ENCODE data around the gene CFAP45.

CFAP45 gene, protein sequence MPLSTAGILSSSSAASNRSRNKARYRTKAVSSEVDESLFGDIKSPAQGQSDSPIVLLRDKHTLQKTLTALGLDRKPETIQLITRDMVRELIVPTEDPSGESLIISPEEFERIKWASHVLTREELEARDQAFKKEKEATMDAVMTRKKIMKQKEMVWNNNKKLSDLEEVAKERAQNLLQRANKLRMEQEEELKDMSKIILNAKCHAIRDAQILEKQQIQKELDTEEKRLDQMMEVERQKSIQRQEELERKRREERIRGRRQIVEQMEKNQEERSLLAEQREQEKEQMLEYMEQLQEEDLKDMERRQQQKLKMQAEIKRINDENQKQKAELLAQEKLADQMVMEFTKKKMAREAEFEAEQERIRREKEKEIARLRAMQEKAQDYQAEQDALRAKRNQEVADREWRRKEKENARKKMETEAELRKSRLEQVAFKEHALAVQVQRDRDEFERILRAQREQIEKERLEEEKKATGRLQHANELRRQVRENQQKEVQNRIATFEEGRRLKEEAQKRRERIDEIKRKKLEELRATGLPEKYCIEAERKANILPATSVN

DNA sequence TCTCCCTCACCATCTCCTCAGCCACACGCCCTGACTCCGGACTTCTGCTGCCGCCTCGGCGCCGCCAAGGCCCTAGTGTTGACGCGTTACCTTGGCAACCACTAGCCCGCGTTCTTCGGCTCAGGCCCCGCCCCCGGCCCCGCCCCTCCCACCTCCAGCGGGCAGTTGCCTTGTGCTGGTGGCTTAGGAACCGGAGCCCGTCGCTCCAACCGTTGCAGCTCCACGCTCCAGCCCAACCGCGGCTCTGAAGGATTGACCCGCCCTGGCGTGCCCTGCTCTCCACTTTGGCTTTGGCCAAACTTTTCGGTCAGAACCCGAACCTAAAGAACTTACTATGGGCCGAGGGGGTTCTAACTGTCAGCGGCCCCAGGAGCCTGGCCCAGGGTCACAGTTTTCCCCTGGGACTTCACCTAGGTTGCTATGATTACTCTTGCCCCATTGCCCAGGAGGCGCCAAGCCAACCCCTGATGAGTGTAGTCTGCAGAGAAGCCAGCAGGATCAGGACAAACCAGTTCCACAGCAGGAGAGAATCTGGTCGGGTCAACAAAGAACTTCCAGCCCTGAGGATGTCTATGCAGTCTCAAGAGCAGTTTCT is at the start of gene CFAP45:
Gene CFAP45, minus strand, starts transcription at position 80 of the 595 bp plus-strand sequence. Its CDS starts 67 bp downstream, at position 13.
- peak; percentile 68 for DNase-seq (ENCODE audit: low read depth)

DNA sequence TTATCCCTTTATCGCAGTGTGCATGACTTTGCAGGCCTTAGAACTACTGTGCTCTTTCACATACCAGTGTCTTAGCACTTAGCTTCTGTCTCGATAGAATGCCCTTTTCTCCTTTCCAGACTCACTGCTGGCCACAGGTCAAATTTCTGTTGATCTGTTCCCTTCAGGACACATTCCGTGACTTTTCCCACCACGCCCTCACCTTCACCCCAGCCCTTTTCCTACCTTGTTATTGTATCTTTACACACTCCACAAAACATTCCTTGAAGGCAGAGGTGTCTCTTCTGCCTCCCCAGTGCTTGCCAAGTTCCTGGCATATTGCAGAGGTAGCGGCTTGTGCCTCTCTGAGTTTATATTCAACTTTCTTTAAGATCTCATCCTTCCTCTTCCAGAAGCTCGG is 49.2 kb upstream of the CFAP45 start:
- no peak for DNase-seq (ENCODE audit: low read depth)

DNA sequence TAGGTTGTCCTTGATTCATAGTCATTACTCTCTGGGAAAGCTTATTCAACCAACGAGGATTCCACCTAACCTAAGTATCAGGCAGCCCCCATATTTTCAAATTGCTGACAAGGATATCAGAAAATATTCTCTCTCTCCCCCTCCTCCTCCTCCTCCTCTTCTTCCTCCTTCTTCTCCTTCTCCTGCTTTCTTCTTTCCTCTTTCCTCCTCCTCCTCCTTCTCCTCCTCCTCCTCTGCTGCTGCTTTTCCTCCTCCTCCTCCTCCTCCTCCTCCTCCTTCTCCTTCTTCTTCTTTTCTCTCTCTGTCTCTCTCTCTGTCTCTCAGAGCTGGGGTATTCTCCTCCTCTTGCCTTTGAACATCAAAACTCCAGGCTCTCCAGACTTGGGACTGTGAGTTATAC is 48.0 kb upstream of the CFAP45 start:
- no peak for DNase-seq (ENCODE audit: low read depth)

DNA sequence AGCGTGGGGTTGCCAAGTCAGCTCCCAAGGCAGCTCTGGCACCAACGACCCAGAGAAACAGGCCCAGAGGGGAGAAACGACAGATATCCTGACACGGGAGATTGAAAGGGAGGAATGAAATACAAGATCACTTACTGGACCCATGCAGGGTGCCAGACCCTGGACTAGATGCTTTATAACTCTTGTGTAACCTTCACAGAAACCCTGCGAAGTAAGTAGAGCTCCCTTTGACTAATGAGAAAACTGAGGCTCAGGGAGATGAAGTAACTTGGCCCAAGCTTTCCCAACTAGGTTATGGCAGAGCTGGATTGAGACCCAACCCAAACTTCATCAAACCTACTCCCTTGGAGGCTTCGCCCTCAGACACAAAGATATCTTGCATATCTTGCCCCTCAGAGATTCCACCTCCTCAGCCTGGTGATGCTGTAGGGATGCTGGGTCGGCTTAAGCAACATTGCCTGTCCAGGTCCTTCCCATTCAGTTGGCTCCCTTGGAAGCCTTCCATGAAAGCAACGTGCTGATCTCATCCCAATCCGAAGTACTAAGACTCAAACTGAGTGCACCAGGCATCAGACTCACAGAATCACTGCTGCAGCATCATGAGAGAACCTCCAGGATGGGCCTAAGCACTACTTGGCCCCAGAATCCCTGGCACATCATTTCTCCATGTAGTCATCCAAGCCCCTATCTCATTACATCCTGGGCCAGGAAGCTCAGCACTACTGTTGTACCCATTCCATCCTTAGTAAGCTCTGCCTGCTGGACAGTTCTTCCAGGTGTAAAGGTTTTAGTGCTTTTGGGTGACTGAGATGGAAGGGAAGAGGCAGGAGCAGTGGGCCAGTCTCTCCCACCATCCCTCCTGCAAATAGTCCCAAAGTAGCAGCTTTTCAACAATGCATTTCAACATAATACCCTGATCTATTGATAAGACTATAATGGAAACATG is 46.5 kb upstream of the CFAP45 start:
- DNase-seq (ENCODE audit: low read depth), result no peak

DNA sequence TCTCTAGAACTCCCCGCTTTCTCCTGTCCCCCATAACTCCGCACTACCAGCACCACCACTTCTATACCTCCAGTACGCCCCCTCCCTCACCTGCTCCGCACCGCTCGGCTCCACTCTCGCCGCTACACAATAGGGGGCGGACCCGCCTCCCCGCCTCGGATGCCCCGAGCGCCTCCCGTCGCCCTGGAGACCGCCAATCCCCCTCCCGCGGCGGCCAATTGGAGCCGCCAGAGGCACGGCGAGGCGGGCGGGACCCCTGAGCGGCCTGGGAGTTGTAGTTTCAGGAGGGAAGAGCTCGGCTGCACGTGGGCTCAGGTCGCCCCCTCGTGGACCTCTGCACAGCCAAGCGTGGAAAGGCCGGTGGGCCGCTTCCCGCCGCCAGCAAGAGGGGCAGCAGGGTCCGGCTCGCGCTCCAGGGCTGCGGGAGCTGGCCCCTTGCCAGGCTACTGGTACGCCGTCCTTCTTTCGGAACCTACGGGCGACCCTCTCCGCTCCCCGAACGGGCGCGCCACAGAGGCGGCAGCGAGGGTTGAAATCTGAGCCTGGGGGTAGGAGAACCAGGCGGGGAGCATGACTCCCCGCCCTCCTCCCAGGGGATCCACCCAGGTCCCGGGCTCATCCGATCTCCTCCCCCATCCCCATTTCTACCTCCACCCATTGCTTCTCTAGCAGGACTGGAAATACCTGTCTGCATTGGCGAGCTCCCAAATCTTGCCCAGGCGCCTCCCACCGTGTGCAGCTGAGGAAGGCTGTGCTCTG is 45.7 kb upstream of the CFAP45 start, which contains the start of gene IGSF9:
Gene IGSF9, minus strand, starts transcription at position 131 of the 759 bp plus-strand sequence. CDS start 2,159 bp downstream, outside the sequence.
- DNase-seq (ENCODE audit: low read depth), result no peak

DNA sequence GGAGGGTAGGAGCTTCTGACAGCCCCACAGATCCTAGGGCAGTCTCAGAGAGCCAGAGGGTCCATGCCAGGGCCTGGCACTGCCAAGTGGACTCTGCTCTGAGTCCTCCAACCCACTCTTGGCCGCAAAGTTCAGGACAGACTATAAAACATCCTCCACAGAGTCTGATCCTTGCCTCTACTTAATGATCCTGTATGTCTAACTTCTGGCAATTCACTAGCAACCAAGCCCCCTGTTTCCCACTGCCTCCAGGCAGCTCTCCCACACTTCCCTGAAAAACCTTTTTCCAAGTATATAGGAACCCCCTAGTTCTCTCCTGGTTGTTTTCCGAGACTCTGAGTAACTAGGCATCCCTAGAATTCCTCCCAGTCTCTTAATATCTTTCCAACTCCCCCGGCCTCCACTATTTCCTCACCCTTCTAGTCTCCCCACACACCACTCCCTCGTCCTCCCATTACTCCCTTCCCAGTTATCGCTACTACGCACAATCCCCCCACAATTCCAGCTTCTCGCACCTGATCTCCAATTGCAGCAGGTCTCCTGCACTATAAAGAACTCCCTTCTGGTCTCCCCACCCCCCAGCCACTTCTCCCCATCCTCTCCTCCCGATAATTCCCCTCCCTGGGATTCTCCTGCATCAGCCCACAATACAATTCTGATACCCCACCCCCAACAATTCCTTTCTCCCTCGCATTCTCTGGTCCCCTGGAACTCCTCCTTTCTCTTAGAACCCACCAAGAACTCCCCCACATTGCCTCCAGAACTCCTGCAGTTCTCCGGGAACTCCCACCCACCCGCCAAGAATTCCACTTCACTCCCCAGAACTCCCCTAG is 44.9 kb upstream of the CFAP45 start:
- no peak for DNase-seq (ENCODE audit: low read depth)

DNA sequence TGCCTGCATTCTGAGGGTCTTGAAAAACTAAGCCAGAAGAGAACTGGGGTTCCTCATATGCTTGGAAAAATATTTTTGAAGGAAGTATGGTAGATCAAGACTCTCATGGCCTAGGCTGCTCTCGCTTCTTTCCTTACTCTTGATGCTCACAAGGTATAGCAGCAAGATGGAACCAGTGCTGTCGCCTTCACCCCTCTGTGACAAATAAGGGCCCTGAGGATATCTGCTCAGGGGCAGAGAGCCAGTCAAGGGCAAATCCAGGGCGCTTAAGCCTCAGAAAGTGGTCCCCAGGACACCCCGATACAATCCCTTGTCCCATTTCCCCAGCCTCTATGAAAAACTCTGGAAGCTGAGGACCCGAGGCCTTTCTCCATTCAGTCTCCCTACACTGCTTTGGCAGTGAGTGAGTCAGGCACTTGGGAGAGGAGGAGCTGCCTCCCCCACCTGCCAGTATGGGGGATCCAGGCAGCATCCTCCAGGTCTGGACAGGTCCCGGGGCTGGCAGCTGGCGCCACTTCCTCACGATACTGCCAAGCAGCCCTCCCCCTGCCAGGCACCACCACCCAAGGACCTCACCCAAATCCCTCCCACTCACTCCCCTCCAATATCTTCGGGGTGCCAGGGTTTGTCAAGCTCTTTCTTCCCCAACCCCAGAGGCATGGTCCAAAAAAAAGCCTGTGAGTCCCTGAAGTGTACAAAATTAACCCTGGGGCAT is 44.1 kb upstream of the CFAP45 start:
- DNase-seq (ENCODE audit: low read depth), result no peak

DNA sequence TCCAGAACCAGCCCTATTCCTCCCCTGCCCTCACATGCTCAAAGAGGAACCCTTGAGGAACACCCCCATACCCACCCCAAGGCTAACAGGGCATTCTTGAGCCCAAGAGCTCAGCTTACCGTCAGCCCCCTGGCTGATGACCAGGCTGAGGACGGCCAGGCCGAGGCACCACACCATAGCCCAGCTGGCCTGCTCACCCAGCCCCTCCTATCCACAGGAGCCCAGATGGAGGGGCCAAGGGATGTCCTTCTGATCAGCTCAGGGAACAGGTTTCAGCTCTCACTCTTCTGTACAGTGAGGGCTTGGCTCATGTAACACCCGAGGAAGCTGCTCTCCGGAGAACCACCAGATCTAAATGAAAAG is 43.3 kb upstream of the CFAP45 start:
- no peak for DNase-seq (ENCODE audit: low read depth)

DNA sequence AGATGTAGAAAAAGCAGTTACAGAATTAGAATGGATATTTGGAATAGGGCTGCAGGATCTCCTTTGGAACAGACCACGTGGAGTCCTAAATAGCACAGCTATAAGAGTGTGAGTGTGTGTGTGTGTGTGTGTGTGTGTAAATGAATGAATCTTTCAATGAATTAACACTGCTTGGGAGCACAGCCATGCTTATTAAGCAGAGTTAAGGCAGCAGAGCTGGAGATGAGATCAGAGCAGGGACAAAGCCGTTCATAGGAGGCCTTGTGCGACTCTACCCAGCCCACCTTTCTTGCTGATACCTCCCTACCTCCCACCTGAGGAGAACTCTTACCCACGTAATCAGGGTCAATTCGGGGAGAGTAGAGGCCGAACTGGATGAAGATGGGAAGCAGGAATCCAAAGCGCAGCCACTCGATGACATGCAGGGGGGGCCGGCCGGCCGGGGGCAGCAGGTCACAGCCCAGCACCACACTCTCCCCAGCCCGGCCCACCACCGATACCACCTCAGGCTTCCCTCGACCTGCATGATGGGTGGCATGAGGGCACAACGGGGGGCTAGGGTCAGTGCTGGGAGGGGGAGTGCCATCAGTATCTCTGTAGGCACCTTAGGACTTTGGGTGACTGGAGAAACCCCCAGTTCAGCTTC is 42.8 kb upstream of the CFAP45 start:
- no peak for DNase-seq (ENCODE audit: low read depth)

DNA sequence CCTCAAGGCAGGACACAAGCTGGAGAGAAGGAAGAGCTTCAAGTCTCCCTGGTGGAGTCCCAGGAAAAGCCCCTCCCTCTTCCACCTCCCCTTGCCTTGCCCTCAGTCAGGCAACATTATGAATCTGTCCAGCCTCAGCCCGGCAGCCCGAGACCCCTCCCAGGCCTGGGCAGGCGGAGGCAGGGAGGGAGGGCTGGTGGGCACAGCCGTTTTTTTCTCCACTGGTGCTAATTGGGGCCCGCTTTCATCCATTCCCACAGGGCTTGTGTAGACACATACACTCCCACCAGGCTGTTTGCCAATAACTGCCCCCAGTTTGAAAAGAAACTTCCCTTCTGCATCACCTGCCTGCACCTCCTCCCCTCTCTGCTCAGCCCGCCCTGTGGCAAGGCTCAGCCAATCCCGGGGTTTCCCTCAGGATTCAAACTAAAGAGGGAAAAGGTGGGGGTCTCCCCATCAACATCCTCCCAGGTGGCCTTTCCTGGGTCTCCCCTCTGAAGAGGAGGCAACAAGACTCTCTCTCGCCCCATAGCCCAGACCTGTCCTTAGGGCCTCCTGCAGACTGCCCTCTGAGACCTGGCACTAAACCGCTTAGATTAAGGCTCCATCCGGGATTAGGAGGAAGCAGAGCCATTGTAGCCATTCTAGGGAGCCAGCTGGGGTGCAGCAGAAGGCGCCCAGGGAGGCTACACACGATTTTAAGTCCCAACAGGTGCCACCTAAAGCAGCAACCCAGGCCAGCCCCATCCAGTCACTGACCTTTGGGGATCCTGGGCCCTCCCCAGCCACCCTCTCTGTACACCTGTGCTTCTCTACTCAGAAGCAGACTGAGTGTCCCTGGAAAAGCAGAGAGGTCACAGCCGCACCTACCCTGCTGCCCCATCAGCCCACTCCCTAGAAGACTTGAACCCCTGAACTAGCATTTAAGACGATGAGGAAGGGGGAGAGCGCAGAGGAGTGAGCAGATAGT is 41.9 kb upstream of the CFAP45 start:
- DNase-seq (ENCODE audit: low read depth), result no peak

DNA sequence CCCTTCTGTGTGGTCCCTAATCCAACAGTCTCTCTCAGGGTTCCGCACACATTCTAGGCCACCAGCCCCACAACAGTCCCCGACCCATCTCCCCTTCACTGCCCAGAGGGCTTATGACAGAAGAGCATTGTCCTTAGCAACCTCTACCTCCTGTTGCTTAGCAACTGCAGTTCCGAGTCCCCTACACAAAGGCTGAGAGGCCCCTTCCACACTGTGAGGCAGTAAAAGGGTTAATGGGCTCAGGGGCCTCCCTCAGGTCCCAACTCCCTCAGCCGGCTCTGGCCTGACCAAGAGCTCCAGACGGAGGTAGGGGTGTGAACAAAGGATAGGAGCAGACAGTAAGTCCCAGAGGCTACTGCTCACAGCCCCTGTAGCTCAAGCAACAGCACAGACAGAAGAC is 41.2 kb upstream of the CFAP45 start:
- DNase-seq (ENCODE audit: low read depth), result no peak

DNA sequence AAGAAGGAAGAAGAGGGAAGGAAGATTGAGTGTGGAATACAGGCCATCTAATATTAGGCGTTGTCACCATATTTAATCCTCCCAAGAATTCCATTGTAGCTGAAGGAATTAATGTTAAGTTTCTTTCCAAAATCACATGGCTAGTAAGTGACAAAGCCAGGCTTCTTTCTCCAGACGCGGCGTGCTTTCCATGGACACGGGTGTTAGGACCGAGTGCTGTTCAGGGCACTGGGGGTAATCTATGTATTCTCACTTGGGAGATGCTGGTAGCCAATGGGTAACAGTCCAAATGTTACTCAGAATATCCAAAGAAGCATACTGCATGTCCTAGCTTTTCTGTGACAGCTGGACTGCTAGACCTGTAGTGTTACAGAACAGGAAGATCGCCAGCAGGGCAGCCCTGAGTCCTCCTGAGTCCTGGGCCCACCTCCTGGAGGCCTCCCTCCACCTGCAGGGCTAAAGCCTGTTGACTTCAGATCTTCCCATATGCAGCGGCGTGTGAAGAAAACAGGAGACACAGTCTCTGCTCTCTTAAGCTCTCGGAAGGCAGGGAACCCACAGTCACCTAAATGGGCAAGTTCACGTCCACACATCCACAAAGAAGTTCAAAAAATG is 40.1 kb upstream of the CFAP45 start:
- no peak for DNase-seq (ENCODE audit: low read depth)

DNA sequence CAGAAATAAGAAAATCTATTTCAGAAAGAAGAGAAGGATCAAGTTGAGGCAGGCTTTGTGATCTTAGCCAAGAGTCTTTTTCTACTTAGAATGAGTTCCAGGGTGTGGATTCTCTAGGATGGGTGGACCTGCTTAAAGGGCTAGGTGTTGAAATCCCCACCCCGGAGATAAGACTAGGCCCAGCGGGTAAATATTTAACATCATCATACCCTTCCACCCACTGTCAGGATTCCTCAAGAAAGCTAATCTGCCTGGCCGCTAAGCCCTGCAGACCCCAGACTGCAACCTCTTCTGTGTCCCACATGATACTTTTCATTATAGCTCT is 39.7 kb upstream of the CFAP45 start:
- no peak for DNase-seq (ENCODE audit: low read depth)

DNA sequence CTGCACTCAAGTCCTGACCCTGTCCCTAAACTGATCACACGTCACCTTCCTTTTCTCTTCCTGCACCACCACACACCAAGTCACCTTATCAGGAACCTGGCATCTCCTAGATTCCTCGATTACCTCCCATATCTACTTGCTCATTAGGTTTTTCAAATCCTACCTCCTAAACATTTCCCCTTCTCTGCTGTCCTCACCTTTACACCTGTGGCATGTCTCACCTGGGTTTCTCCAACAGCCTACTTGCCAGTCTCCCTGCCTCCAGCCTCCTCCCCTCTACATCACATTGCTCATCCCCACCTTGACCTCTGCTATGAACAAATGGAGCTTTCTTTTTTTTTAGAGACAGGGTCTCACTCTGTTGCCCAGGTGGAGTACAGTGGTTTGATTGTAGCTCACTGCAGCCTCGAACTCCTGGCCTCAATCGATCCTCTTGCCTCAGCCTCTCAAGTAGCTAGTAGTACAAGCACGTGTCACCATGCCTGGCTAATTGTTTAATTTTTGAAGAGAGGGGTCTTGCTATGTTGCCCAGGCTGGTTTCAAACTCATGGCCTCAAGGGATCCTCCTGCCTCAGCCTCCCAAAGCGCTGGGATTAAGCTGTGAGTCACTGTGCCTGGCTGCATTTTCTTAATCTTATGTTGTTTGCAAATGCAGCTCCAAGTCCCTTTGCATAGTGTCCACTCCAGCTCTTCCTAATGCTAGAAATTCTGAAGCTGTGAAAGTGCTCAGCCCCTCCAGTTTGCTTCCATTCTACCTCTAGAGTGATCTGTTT is 39.1 kb upstream of the CFAP45 start:
- no peak for DNase-seq (ENCODE audit: low read depth)

DNA sequence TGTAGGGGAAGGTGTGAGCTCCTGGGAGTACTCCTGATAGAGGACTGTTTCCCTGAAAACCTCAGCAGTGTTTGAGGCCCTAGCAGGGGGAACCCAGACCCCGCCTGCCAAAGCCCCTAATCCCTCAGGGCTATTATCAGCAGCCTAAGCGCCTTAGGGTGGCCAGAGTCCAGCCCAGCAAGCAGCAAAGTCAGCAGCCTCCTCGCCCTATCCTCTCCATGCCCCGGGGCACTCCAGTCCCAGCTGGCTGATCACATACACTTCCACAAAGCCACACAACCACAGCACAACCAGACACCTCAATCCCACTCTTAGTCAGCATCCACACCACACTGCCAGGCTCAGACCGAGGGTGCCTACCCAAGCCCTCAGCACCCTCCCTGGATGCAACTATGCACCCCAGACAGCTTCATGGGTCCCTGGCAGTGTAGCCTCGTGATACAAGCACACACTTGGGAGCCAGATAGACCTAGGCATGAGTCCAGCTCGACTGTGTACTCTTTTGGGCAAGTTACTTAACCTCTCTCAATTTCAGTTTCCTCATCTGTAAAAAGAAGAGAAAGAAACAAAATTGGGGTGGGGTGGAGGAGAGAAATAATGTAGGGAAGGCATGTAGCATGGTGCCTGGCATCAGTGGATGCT is 38.4 kb upstream of the CFAP45 start:
- no peak for DNase-seq (ENCODE audit: low read depth)

DNA sequence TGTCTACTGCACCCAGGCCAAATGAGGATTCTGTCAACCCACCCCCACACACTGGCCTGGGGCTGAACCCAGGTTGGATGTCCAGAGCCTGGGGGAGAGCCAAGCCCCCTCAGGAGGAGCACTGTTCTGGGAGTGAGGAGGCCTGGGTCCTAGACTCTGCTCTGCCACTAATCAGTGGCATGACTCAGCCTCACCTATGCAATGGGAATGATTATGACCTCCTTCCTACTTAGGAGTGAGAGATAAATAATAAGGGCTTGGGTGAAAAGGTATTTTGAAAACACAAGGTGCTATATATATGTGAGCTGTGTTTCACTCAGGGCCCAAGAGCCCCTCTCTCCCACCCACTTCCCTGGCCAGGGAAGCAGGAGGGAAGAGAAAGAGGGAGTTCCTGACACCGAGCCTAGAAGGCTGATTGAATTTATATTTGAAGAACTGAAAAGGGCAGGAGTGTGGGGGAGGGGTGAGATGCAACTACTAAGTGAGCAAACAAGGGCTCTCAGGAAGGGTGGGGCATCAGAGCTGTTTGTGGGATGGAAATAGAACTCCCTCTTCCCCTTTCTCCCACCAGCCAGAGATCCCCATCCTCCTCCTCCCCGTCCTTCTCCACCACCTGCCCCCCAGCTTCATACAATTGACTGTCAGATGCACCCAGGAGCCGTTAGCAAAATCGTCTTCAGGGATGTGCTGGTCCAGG is 37.2 kb upstream of the CFAP45 start:
- DNase-seq (ENCODE audit: low read depth), result no peak
